T-cell (primary cell): Measurements from ENCODE around the gene DLGAP1. TPM values are rescaled to one million over a fixed set of nuclear protein-coding genes. Genes with fewer than 3 reads are reported as not detected.

Experiments
- ATAC-seq, 4 experiments: fragments of 200-7000 bp in 3 of 4; fragments of 150-1000 bp in 1 of 4; cut with Tn5 transposase; replicated peaks in 1 of 4; 1 replicate in 3 of 4; 2 replicates in 1 of 4; pipeline ENCODE4 v1.10.0; 2021; ENCODE audit warnings: moderate library complexity in 3 of 4, mild to moderate bottlenecking in 2 of 4, moderate number of reproducible peaks in 1 of 4
- CTCF ChIA-PET, 2 donors: fragments of 300-600 bp; sonication (Branson Sonifier 250); formaldehyde crosslinking; loops; one replicate each; lab custom pipeline; 2022; ENCODE audit warnings: antibody characterized with exemption in 2 of 2; lab: Charles Lee
- POLR2A ChIA-PET, 2 donors: fragments of 300-600 bp; sonication (Branson Sonifier 250); formaldehyde crosslinking; loops; one replicate each; lab custom pipeline; 2022; ENCODE audit warnings: antibody characterized with exemption in 2 of 2; lab: Charles Lee
- DNase-seq, 35 experiments: peaks; one replicate each; pipeline versions ENCODE4 v3.0.0 to v3.0.0-alpha.2; 2013 to 2023
- H3K27ac ChIP-seq: one replicate; pipeline ENCODE4 v1.5.1; 2013; ENCODE audit warnings: low read length
- H3K27me3 ChIP-seq, 2 experiments: replicated peaks in 1 of 2; 1 replicate in 1 of 2; 2 replicates in 1 of 2; pipeline versions ENCODE4 v1.6.1 to v1.7.0; 2013; ENCODE audit warnings: low read length in 1 of 2, mixed read lengths in 1 of 2; ENCODE audit not compliant: control insufficient read depth in 2 of 2, insufficient read depth in 2 of 2; ENCODE audit errors: extremely low read depth in 1 of 2
- H3K36me3 ChIP-seq, 2 donors: 1 replicate in 1 of 2; 2 replicates in 1 of 2; pipeline versions ENCODE4 v1.6.1 to v1.7.0; 2013; ENCODE audit warnings: low read length in 1 of 2; ENCODE audit not compliant: control insufficient read depth in 2 of 2, insufficient read depth in 1 of 2; ENCODE audit errors: extremely low read depth in 1 of 2
- H3K4me1 ChIP-seq, 2 experiments: 1 replicate in 1 of 2; 2 replicates in 1 of 2; pipeline versions ENCODE4 v1.6.1 to v1.7.0; 2013; ENCODE audit warnings: low read length in 2 of 2, mixed read lengths in 1 of 2; ENCODE audit not compliant: insufficient read depth in 2 of 2, control insufficient read depth in 1 of 2; ENCODE audit errors: extremely low read depth in 1 of 2
- H3K4me3 ChIP-seq, 2 donors: 1 replicate in 1 of 2; 2 replicates in 1 of 2; pipeline versions ENCODE4 v1.5.1 to v1.7.0; 2013; ENCODE audit warnings: mild to moderate bottlenecking in 2 of 2, low read length in 1 of 2, moderate library complexity in 1 of 2; ENCODE audit not compliant: control insufficient read depth in 1 of 2; ENCODE audit errors: extremely low read depth in 1 of 2
- H3K9me3 ChIP-seq: 2 replicates; pipeline ENCODE4 v1.7.0; 2013
- H3K27ac Mint-ChIP-seq, 2 donors: one replicate each; pipeline ENCODE4 v1.8.0; 2020 to 2021; ENCODE audit warnings: mild to moderate bottlenecking in 2 of 2, mixed read lengths in 2 of 2
- H3K27me3 Mint-ChIP-seq, 2 donors: one replicate each; pipeline ENCODE4 v1.8.0; 2021 to 2022; ENCODE audit warnings: mixed read lengths in 2 of 2
- H3K36me3 Mint-ChIP-seq: one replicate; pipeline ENCODE4 v1.8.0; 2021; ENCODE audit warnings: mixed read lengths
- H3K4me1 Mint-ChIP-seq, 3 donors: one replicate each; pipeline ENCODE4 v1.8.0; 2020 to 2022; ENCODE audit warnings: mixed read lengths in 3 of 3, mild to moderate bottlenecking in 1 of 3
- H3K4me3 Mint-ChIP-seq, 3 donors: one replicate each; pipeline ENCODE4 v1.8.0; 2020 to 2022; ENCODE audit warnings: mild to moderate bottlenecking in 3 of 3, mixed read lengths in 3 of 3, moderate library complexity in 3 of 3
- H3K9me3 Mint-ChIP-seq, 3 donors: one replicate each; pipeline ENCODE4 v1.8.0; 2020 to 2022; ENCODE audit warnings: mixed read lengths in 3 of 3
- WGBS: methylation state at CpG from one replicate; pipeline ENCODE4 v1.1.5; 2013; ENCODE audit warnings: missing lambda C conversion rate; ENCODE audit not compliant: insufficient coverage; 5-methylcytosine and 5-hydroxymethylcytosine counted together
- total RNA-seq, 35 experiments: library from RNA in 6 of 35; stranded (reverse) in 6 of 35; fragments of 120-200 nt in 1 of 35; gene quantifications; one replicate each; pipeline versions ENCODE4 v1.2.1 to v1.2.4 and lab custom pipeline; 2013 to 2026

DLGAP1 gene
- total RNA-seq, 5 donors from 2014 or later (not counting 1 experiment from before 2014, with no cell fraction given): 0.25 to 1.8 (median 0.26) TPM

DNA sequence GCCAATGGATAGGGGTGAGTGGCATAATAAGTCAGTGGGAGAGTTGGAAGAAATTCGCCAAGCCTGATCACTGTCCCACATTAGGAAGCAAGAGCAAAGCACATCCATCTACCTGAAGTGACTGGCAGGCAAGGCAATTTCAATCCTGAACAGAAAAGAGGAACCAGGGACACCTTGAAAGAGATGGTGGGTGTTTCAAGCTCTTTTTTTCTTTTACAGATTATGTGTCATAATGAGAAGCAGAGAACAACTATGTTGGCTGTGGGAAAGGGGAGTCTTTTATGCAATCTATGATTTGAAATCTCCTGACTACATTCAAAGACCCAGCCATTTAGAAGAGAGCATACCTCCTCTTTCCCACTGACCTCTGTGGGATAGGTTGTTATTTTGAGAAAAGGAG is 941.6 kb downstream of the DLGAP1 start:
- H3K27me3 Mint-ChIP-seq: no peaks in the 10 kb centered on the region
- H3K36me3 ChIP-seq: no peaks in the 10 kb centered on the region
- H3K4me1 ChIP-seq: peaks cover 0 to 5% of the 10 kb centered on the region in 2 experiments
- H3K9me3 Mint-ChIP-seq: no peaks in the 10 kb centered on the region
- CTCF ChIA-PET: no interaction called here
- no peaks in the 10 kb centered on the region for H3K27me3 ChIP-seq
- no peak overlapping the region for H3K4me3 Mint-ChIP-seq
- no peak overlapping the region for H3K27ac ChIP-seq
- H3K4me1 Mint-ChIP-seq: peaks cover 0 to 14% (median 10%) of the 10 kb centered on the region in 3 donors
- no peak overlapping the region for H3K27ac Mint-ChIP-seq
- ATAC-seq (no peak), DNase-seq (no peak)
- no peaks in the 10 kb centered on the region for H3K36me3 Mint-ChIP-seq
- H3K4me3 ChIP-seq: no peak overlapping the region
- WGBS: no CpG with 5 or more reads among the region's 1 CpG
- POLR2A ChIA-PET: no interaction called here
- no peaks in the 10 kb centered on the region for H3K9me3 ChIP-seq

DNA sequence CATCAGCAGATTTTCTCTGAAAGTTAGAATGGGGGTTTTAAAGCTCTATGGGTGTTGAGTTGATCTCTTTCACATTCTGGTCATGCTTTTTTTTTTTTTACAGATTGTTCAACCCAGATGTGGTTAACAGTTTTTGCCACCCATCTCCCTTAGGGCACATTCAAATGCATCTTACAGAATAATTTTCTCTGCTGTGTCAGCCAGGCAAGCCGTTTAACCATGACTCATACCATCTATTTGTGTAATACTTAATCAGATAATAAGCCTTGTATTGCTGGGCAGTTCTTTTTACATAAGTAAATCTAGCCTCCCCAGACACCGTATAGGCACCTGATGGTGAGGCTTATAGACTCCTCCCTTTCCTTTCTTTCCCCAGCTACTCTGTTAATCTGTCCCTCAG is 943.1 kb downstream of the DLGAP1 start:
- H3K27ac Mint-ChIP-seq: no peak overlapping the region
- H3K27me3 Mint-ChIP-seq: no peaks in the 10 kb centered on the region
- DNase-seq (peak in 10 of 35 experiments; percentile 2 to 65 (median 20)), ATAC-seq (peak in 3 of 4 experiments; percentile 27 to 79 (median 66))
- Histone ChIP-seq H3K27ac (peak overlapping the region; percentile 11), H3K4me1 (peaks cover 0 to 5% of the 10 kb centered on the region in 2 experiments), H3K27me3 (no peaks in the 10 kb centered on the region), H3K9me3 (no peaks in the 10 kb centered on the region), H3K36me3 (no peaks in the 10 kb centered on the region), H3K4me3 (no peak overlapping the region)
- ChIA-PET CTCF (interaction anchor here (0.6 to 0.9 kb wide), 2 partner anchors 11 to 58 kb away, joined by 3 read pairs; no protein-coding TSS in a partner anchor), POLR2A (no interaction called here)
- H3K9me3 Mint-ChIP-seq: no peaks in the 10 kb centered on the region
- no peak overlapping the region for H3K4me3 Mint-ChIP-seq
- H3K4me1 Mint-ChIP-seq: peaks cover 0 to 14% (median 10%) of the 10 kb centered on the region in 3 donors
- WGBS: 0% methylated on average over 1 of the region's 2 CpGs
- no peaks in the 10 kb centered on the region for H3K36me3 Mint-ChIP-seq

DNA sequence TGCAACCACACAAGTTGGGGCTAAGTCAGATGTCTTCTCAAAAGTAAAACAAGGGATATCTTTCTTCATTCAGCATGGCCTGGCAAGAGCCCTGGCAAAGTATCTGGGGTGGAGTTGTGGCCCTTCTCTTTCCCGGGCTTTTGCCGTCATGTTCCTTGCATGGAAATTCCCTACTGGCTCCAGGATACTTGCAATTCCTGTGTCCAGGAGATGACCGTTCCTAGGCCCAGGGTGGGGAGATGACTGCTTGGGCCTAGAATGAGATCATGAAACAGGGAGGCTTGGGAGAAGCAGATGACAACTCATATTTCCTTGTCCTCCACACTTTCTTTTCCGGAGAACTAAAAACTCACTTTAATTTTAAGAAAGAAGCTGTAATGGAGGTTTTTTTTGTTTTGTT is 944.2 kb downstream of the DLGAP1 start:
- ChIA-PET CTCF (no interaction called here), POLR2A (interaction anchor here in 1 of 2 donors (0.6 kb wide), 1 partner anchor 22 kb away, joined by 3 read pairs; no protein-coding TSS in a partner anchor)
- H3K27me3 Mint-ChIP-seq: no peaks in the 10 kb centered on the region
- Histone ChIP-seq H3K36me3 (no peaks in the 10 kb centered on the region), H3K9me3 (no peaks in the 10 kb centered on the region), H3K27me3 (peaks cover 0 to 2% of the 10 kb centered on the region in 2 experiments), H3K27ac (no peak overlapping the region), H3K4me3 (no peak overlapping the region), H3K4me1 (peaks cover 0 to 5% of the 10 kb centered on the region in 2 experiments)
- no peak overlapping the region for H3K4me3 Mint-ChIP-seq
- 100% methylated on average over 3 of the region's 4 CpGs for WGBS
- H3K9me3 Mint-ChIP-seq: no peaks in the 10 kb centered on the region
- H3K27ac Mint-ChIP-seq: no peak overlapping the region
- ATAC-seq (no peak), DNase-seq (no peak)
- peaks cover 0 to 14% (median 10%) of the 10 kb centered on the region in 3 donors for H3K4me1 Mint-ChIP-seq
- no peaks in the 10 kb centered on the region for H3K36me3 Mint-ChIP-seq

DNA sequence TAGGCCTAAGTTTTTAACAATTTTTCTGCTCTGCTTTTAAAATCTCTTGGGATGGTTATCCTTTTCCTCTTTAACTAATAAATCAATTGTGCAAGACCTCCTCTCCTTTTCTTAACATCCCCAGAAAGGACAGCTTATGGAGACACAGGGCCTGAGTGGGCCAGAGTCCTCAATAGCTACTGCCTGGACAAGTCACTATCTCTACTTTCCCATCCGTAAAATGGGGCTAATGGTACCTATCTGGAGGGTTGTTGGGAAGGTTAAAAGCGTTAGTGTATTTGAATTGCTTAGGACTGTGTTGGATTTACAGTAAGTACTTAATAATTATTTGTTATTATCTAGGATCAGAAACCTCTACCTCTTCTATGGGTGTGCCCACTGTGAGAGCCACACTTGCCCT is 945.1 kb downstream of the DLGAP1 start:
- Mint-ChIP-seq H3K27ac (no peak overlapping the region), H3K27me3 (no peaks in the 10 kb centered on the region), H3K4me3 (no peak overlapping the region), H3K9me3 (no peaks in the 10 kb centered on the region), H3K36me3 (no peaks in the 10 kb centered on the region), H3K4me1 (peaks cover 0 to 14% (median 10%) of the 10 kb centered on the region in 3 donors)
- no CpG with 5 or more reads among the region's 2 CpGs for WGBS
- H3K36me3 ChIP-seq: no peaks in the 10 kb centered on the region
- no peak overlapping the region for H3K27ac ChIP-seq
- no peak for ATAC-seq
- ChIA-PET POLR2A (interaction anchor here in 1 of 2 donors (0.5 kb wide), 1 partner anchor 11 kb away, joined by 8 read pairs; no protein-coding TSS in a partner anchor), CTCF (no interaction called here)
- no peak for DNase-seq
- H3K4me3 ChIP-seq: no peak overlapping the region
- peaks cover 0 to 2% of the 10 kb centered on the region in 2 experiments for H3K27me3 ChIP-seq
- H3K4me1 ChIP-seq: peaks cover 0 to 5% of the 10 kb centered on the region in 2 experiments
- no peaks in the 10 kb centered on the region for H3K9me3 ChIP-seq

DNA sequence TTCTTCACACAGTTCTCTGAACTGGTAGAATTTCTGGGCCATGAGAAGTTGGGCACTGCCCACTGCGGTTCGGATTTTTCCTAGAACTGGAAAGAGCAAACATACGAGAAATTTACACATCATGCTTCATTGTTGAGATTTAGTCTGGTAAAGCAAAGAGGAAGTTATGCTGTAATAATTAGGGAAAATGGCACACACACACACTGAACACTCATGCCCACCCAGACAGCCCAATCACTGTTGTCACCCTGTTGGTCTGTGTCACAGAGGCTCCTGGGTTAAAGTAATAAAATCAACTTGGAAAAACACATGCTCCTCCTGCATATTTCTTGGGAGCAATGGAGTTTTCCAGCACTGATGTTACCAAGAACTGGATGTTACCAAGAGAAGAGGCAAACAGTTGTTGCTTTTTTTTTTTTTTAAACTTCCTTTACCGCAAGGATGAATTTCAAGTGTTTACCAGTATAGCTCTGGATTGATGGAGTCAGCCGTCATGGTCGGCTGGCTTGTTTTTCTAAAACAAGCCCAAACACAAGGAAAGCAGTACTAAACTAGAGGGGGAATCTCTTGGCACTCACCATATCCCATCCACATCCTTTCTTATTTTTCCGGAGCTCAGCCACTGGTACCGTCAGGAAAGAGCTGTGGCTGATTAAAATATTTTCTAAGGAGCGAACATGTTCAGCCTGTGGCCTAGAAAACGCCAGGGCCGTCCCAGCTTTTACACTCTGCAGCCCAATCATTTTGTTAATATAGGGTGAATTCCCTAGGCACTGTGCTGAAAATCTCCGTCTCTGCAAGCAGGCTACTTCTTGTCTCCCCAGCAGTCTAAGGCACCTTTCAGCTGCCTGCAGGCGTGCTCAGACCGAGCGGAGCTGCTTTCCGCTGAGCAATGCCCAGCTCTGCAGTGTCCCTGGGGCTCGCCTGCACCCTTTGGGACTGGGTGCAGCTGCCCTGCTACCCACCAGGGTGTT is 946.2 kb downstream of the DLGAP1 start:
- DNase-seq (no peak), ATAC-seq (no peak)
- Mint-ChIP-seq H3K27me3 (no peaks in the 10 kb centered on the region), H3K27ac (no peak overlapping the region), H3K4me1 (peaks cover 0 to 14% (median 10%) of the 10 kb centered on the region in 3 donors), H3K9me3 (no peaks in the 10 kb centered on the region), H3K36me3 (no peaks in the 10 kb centered on the region), H3K4me3 (no peak overlapping the region)
- peaks cover 0 to 2% of the 10 kb centered on the region in 2 experiments for H3K27me3 ChIP-seq
- POLR2A ChIA-PET: no interaction called here
- CTCF ChIA-PET: interaction anchor here in 1 of 2 donors (0.5 kb wide), 1 partner anchor 56 kb away, joined by 6 read pairs; no protein-coding TSS in a partner anchor
- H3K4me1 ChIP-seq: peaks cover 0 to 5% of the 10 kb centered on the region in 2 experiments
- H3K4me3 ChIP-seq: no peak overlapping the region
- no peaks in the 10 kb centered on the region for H3K9me3 ChIP-seq
- no peaks in the 10 kb centered on the region for H3K36me3 ChIP-seq
- H3K27ac ChIP-seq: no peak overlapping the region
- whole genome bisulfite sequencing: 97% methylated on average over 6 of the region's 17 CpGs

DNA sequence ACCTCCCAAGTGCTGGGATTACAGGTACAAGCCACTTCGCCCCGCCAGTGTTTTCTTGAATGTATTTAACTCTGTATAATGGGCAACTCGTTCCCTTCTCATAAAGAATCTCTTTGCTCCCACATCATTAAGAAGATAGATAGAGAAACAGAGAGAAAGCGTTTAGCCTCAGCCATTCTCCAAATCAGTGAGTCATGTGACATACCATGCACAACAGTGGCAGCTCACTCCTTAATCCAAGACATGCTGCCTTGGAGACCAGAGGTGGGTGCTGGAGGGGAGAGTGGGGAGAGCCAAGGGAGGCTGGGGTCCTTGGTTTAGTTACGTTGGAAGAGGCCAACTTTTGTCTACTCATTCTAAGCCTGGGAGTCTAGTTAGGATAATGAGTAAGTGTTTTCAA is 950.5 kb downstream of the DLGAP1 start:
- POLR2A ChIA-PET: no interaction called here
- CTCF ChIA-PET: no interaction called here
- peaks cover 7 to 10% of the 10 kb centered on the region in 2 donors for H3K27me3 Mint-ChIP-seq

More for the DNA sequence above, 950.5 kb downstream of the DLGAP1 start:
- WGBS: no CpG with 5 or more reads among the region's 5 CpGs
- H3K9me3 ChIP-seq: no peaks in the 10 kb centered on the region
- H3K27ac ChIP-seq: no peak overlapping the region
- DNase-seq (no peak), ATAC-seq (no peak)
- H3K36me3 ChIP-seq: no peaks in the 10 kb centered on the region
- Mint-ChIP-seq H3K4me3 (no peak overlapping the region), H3K9me3 (no peaks in the 10 kb centered on the region), H3K4me1 (peaks cover 4 to 5% (median 5%) of the 10 kb centered on the region in 3 donors), H3K27ac (no peak overlapping the region), H3K36me3 (no peaks in the 10 kb centered on the region)
- peaks cover 0 to under 1% of the 10 kb centered on the region in 2 experiments for H3K4me1 ChIP-seq
- H3K4me3 ChIP-seq: no peak overlapping the region
- peaks cover 0 to 11% of the 10 kb centered on the region in 2 experiments for H3K27me3 ChIP-seq
